DND-41 (cell line): ENCODE measurements around the gene KLHDC8A.
"Not testable (repeated sequence)": the region's sequence is repeated elsewhere in the genome, so short reads cannot be mapped to it uniquely, and the experiment has no call there.

Experiments used
- ATAC-seq: fragments of 200-7000 bp; cut with Tn5 transposase; 3 replicates; pipeline ENCODE4 v1.9.1; 2021; ENCODE audit warnings: low read depth; ENCODE audit not compliant: insufficient read depth
- DNase-seq: peaks from one replicate; pipeline ENCODE4 v3.0.0-alpha.2; 2020
- H2AFZ ChIP-seq: 2 replicates; pipeline ENCODE4 v1.6.0; 2012; ENCODE audit warnings: low read depth, low read length
- H3K27ac ChIP-seq: 2 replicates; pipeline ENCODE4 v1.5.1; 2012; ENCODE audit warnings: low read length, inconsistent platforms
- H3K27me3 ChIP-seq: fragments of 200-600 bp; sonication (generic); 2 replicates; pipeline ENCODE4 v1.6.0; 2012; ENCODE audit warnings: low read length, mild to moderate bottlenecking, inconsistent platforms; ENCODE audit not compliant: insufficient read depth, poor library complexity
- H3K36me3 ChIP-seq: 2 replicates; pipeline ENCODE4 v1.5.1; 2012; ENCODE audit warnings: low read length, inconsistent platforms; ENCODE audit not compliant: insufficient read depth
- H3K4me1 ChIP-seq: 2 replicates; pipeline ENCODE4 v1.5.1; 2012; ENCODE audit warnings: mild to moderate bottlenecking, low read length; ENCODE audit not compliant: insufficient read depth
- H3K4me2 ChIP-seq: 2 replicates; pipeline ENCODE4 v1.6.0; 2012; ENCODE audit warnings: mild to moderate bottlenecking, moderate library complexity, low read length, inconsistent platforms; ENCODE audit not compliant: insufficient read depth
- H3K4me3 ChIP-seq, 2 experiments: fragments of 200-600 bp in 1 of 2; shearing (Covaris generic) in 1 of 2; 2 replicates each; pipeline ENCODE4 v1.5.1; 2012 to 2016; ENCODE audit warnings: inconsistent platforms in 2 of 2, low read length in 2 of 2, mild to moderate bottlenecking in 2 of 2, low read depth in 1 of 2, moderate library complexity in 1 of 2
- H3K79me2 ChIP-seq: 2 replicates; pipeline ENCODE4 v1.6.0; 2012; ENCODE audit warnings: low read length, inconsistent platforms; ENCODE audit not compliant: insufficient read depth
- H3K9ac ChIP-seq: 2 replicates; pipeline ENCODE4 v1.6.0; 2012; ENCODE audit warnings: low read depth, mild to moderate bottlenecking, inconsistent platforms, low read length, moderate library complexity
- H3K9me3 ChIP-seq: 2 replicates; pipeline ENCODE4 v1.5.1; 2012; ENCODE audit warnings: low read length, moderate library complexity, mild to moderate bottlenecking, inconsistent platforms; ENCODE audit not compliant: insufficient read depth, severe bottlenecking
- H4K20me1 ChIP-seq: 2 replicates; pipeline ENCODE4 v1.6.0; 2012; ENCODE audit warnings: low read length; ENCODE audit not compliant: insufficient read depth
- CTCF ChIP-seq: IDR thresholded peaks from 2 replicates; pipeline ENCODE4 v1.5.1; 2012; ENCODE audit warnings: borderline replicate concordance, low read length, moderate library complexity, mild to moderate bottlenecking; ENCODE audit not compliant: poor library complexity, severe bottlenecking; ENCODE audit errors: extremely low read depth
- EZH2 ChIP-seq: IDR thresholded peaks from 3 replicates; pipeline ENCODE4 v1.6.1; 2012; ENCODE audit warnings: borderline replicate concordance, low read depth, mild to moderate bottlenecking, moderate library complexity, low read length, inconsistent platforms; ENCODE audit not compliant: severe bottlenecking

Gene KLHDC8A

GRCh38 chr1:205391386-205391785 lies 34.7 kb upstream of the KLHDC8A start:
- TF ChIP-seq CTCF: no peak
- TF ChIP-seq EZH2: no peak
- Histone ChIP-seq H3K36me3 (no peaks in the 10 kb centered on the region), H4K20me1 (no peaks in the 10 kb centered on the region), H2AFZ (no peak overlapping the region), H3K9me3 (no peaks in the 10 kb centered on the region), H3K27ac (no peak overlapping the region), H3K27me3 (peaks cover 3% of the 10 kb centered on the region), H3K4me2 (no peak overlapping the region), H3K9ac (no peak overlapping the region), H3K4me1 (no peaks in the 10 kb centered on the region), H3K79me2 (no peaks in the 10 kb centered on the region), H3K4me3 (no peak overlapping the region)
- DNase-seq: no peak
- ATAC-seq: no peak

GRCh38 chr1:205387845-205388244 lies 31.1 kb upstream of the KLHDC8A start:
- Histone ChIP-seq H3K4me3 (no peak overlapping the region), H3K27me3 (peaks cover 6% of the 10 kb centered on the region), H3K9ac (no peak overlapping the region), H3K79me2 (no peaks in the 10 kb centered on the region), H3K36me3 (no peaks in the 10 kb centered on the region), H4K20me1 (no peaks in the 10 kb centered on the region), H2AFZ (no peak overlapping the region), H3K4me1 (no peaks in the 10 kb centered on the region), H3K4me2 (no peak overlapping the region), H3K9me3 (no peaks in the 10 kb centered on the region), H3K27ac (no peak overlapping the region)
- ATAC-seq (no peak), DNase-seq (no peak)
- TF ChIP-seq CTCF (no peak), EZH2 (no peak)

GRCh38 chr1:205382990-205383389 lies 26.3 kb upstream of the KLHDC8A start:
- H3K27ac ChIP-seq: not testable (repeated sequence)

GRCh38 chr1:205382561-205382960 lies 25.8 kb upstream of the KLHDC8A start:
- Histone ChIP-seq H3K27me3 (peaks cover 28% of the 10 kb centered on the region), H3K4me3 (no peak overlapping the region), H3K9me3 (no peaks in the 10 kb centered on the region), H3K36me3 (no peaks in the 10 kb centered on the region), H3K79me2 (no peaks in the 10 kb centered on the region), H3K9ac (no peak overlapping the region), H3K27ac (no peak overlapping the region), H2AFZ (no peak overlapping the region), H3K4me2 (no peak overlapping the region), H4K20me1 (no peaks in the 10 kb centered on the region), H3K4me1 (no peaks in the 10 kb centered on the region)
- TF ChIP-seq CTCF: no peak
- TF ChIP-seq EZH2: no peak
- DNase-seq (no peak), ATAC-seq (no peak)

More at GRCh38 chr1:205382990-205383389, 26.3 kb upstream of the KLHDC8A start:
- ATAC-seq, H3K4me1 ChIP-seq, H3K4me3 ChIP-seq, H3K4me2 ChIP-seq, H3K79me2 ChIP-seq, H3K9ac ChIP-seq, H3K9me3 ChIP-seq, H3K36me3 ChIP-seq, H2AFZ ChIP-seq, H4K20me1 ChIP-seq, DNase-seq: not testable (repeated sequence)
- H3K27me3 ChIP-seq: peaks cover 28% of the 10 kb centered on the region
